Measurements from ENCODE around the gene MORN5.

DNA sequence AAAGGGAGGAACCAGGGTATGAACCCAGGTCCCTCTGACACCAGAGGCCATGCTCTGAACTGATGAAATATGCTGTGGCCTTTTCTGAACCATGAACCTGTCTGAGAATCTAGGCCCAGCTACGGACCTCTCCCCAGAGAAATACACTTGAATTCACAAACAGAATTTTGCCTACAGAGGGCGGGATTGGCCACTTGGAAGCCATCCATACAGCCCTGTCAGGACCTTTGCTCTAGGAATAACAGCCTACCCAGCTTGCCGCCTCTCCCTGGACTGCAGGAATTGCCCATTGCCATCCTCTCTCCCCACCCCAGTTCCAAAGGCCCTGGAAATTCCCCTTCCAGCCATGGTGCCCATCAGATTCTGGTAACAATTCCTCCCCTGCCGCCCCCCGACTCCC lies 26.6 kb downstream of the MORN5 start:
- TF ChIP-seq POLR2AphosphoS5 (IDR thresholded peaks at IDR 0.05; ENCODE audit: low read depth, low read length), result no peak
- TF ChIP-seq POLR2A (IDR thresholded peaks at IDR 0.05; ENCODE audit: low read depth, low read length), result no peak
